Right kidney (tissue), 1 donor: Measurements from ENCODE around the gene LRMDA.
A peak's percentile ranks its signal among the peaks of the same experiment; 100 is the strongest.

Experiments used
- DNase-seq: peaks from one replicate; pipeline ENCODE4 v3.0.0-alpha.2; 2016

The LRMDA gene

GRCh38 chr10:76091926-76092325 is 660.5 kb downstream of the LRMDA start:
- peak; percentile 27 for DNase-seq

DNA sequence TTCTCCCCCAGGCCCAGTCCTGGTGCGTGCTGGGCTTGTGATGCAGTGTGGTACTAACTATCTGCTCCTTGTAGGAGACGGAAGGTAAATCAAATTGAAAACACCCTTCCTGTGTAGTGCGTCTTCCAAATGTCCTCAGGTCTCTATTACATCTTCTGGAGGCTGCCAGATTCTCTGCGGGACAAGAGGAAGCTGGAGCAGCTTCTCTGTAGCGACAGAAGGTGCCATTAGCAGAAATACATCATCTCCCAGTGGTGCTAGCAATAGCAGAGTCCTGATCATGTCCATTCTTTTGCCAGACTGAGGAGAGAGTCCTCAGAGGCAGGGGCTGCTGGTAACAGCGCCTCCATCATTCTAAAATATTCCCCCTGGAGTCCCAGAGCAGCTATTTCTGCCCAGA is 675.2 kb downstream of the LRMDA start:
- DNase-seq, result no peak

DNA sequence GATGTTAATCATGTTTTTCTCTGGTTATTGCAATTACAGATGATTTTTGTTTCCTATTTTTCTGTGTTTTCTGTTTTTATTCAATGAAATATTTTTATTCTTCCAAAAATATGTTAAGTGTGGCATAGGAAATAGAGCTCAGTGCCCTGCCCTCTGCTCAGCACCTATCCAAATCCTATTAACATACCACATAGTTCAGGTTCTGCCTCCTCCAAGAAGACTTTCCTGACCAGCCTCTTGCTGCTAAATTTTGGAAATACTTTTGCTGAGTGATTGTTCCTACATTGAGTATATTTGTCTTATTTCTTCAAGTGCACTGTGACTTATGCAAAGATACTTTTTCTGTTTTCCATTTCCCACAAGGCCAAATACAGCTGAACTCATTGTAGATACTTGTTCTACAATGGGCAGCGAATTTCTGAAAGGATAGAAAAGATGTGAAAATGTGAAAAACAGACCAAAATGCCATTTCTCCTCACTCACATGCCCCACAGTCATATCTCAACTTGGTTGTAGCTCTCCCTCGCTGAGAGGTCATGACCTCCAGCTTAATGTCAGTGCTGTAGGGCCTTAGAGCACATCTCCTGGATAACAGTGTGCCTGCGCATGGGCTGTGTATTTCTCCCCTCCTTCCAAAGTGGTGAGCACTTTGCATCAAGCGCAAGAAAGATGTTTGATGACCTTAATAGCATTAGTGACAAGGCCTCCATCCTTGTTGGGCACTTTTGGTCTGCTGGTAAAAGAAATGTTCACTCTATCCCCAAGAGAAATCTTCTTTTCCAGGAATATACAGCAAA is 677.3 kb downstream of the LRMDA start:
- DNase-seq, result no peak

DNA sequence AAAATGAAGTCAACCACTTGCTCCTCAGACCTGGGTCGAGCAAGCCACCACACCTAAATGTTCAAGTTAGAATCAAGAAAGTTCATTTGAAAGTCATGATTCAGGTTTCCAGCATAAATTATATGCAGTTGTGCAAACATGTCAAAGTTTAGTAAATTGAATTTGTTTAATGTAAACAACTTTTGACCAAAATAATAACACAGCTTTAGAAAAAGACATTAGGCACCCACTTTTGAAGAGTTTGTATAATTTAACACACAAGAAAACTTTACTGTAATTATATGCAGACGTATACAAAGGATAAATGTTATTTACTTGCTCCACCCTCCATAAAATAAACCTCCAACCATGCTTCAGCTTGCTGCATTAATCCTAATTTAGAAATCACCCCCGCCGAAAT is 680.0 kb downstream of the LRMDA start:
- DNase-seq, result no peak

GRCh38 chr10:76111986-76112825 is 680.8 kb downstream of the LRMDA start:
- peak; percentile 77 for DNase-seq

- DNase-seq, result no peak
Measured at GRCh38 chr10:76112826-76113150, 681.4 kb downstream of the LRMDA start.

GRCh38 chr10:76113952-76114351 is 682.5 kb downstream of the LRMDA start:
- no peak for DNase-seq

DNA sequence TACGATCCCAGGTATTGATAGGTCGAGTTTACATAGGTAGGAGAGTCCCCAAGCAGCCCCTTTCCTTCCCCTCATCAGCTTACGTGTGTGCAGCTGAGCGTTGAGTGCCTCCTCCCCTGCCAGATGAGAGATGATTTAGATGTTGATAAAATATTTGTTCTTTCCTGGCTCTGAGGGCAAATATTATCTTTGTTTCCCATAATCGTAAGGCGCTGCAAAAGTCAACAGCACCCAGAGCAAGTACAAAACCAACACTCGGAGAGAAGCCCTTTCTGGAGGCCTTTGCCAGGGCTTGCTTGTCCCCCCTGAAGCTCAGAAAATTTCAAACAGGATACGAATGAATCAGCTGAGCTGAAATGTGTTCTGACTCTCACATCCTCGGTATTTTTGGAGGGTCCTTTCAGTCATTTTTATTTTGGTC is 683.2 kb downstream of the LRMDA start:
- peak; percentile 39 for DNase-seq

GRCh38 chr10:76115131-76115470 is 683.7 kb downstream of the LRMDA start:
- DNase-seq, result peak; percentile 24

DNA sequence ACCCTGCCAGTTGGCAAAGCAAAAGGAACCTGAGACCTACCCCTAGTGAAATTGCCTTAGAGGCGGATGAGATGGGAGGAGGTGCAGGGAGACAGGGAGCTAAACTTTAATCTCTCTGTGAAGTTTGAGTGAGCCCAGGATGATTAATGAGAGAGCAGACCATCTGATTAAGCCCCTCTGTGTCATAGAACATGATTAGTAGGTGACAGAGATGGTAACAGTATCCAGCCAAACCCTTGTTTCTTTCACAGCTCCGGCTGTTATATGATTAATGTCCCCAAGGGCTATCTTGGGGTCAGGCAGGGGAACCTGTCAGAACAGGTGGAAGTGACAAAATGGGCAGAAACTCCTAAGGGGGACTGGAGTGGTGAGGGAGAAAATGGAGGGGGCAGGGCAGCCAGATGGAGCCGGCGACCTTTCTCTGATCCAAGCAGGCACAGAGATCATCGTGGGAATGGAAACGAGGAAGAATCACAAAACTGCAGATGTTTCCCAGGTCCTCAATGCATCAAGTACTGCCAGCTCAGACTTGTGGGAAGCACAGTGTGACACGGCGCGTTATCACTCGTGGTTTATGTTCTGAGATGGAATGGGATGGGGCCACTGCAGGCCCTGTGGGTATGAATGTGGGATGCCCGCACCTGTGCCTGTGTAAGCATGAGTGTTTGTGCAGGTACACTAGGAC is 684.2 kb downstream of the LRMDA start:
- DNase-seq, result peak; percentile 35

GRCh38 chr10:76116523-76116922 is 685.1 kb downstream of the LRMDA start:
- no peak for DNase-seq

DNA sequence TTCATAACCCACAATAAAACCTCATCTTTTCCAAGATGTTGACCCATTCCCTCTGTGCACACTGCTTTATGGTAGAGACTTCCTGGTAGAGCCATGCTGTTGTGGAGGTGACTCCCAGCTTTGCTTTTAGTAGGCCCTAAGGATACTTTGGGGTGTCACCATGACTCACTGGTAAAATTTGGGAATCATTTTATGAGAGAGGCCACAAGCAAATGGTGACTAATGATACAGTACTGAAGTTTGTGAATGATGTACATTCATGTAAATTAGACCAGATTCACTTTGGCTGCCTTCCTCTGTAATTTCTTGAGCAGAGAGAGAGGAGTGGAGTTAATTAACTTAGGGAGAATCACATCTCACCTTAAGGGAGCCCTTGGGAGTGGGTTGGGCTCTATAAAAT is 686.5 kb downstream of the LRMDA start:
- no peak for DNase-seq

GRCh38 chr10:76119036-76119435 is 687.6 kb downstream of the LRMDA start:
- no peak for DNase-seq

GRCh38 chr10:76119515-76119914 is 688.1 kb downstream of the LRMDA start:
- DNase-seq, result no peak

DNA sequence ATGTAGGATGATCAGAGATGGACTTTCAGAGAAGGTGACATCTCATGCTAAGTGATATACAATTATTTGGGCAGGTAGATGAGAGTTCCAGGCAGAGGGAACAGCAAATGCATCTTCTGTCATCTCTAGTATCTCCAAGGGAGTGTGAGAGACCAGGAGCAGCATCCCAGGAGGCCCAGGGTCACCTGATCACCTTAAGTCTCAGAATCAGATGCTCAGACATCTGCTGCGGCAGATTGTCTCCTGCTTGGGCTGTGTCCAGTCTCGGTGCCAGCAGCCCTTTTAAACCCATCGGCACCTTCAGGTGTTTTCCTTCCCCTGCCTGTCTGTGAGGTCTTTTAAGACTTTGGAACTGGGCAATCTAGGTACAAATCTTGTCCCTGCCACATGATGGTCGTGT is 690.6 kb downstream of the LRMDA start:
- DNase-seq, result no peak

DNA sequence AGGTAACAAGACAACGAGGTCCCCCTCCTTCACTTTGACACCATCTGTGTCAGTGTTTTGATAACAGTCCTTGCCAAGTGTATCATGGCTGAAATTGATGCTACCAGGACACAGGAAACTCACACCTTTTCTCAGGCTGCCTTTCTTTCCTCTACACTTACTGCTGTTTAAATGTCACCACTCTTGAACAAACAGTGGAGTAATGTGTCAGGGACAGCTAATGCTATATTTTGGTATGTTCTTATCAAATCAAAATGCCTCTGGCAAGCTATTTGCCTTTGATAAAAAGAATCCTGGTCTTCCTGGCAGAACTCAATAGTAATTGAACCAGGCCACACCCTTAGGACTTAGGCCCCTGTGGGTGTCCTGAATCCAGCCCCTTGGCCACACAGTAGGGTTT is 692.9 kb downstream of the LRMDA start:
- no peak for DNase-seq

GRCh38 chr10:76125900-76126299 is 694.5 kb downstream of the LRMDA start:
- no peak for DNase-seq

- DNase-seq, result no peak
Measured at GRCh38 chr10:76126607-76127527, 695.4 kb downstream of the LRMDA start.

DNA sequence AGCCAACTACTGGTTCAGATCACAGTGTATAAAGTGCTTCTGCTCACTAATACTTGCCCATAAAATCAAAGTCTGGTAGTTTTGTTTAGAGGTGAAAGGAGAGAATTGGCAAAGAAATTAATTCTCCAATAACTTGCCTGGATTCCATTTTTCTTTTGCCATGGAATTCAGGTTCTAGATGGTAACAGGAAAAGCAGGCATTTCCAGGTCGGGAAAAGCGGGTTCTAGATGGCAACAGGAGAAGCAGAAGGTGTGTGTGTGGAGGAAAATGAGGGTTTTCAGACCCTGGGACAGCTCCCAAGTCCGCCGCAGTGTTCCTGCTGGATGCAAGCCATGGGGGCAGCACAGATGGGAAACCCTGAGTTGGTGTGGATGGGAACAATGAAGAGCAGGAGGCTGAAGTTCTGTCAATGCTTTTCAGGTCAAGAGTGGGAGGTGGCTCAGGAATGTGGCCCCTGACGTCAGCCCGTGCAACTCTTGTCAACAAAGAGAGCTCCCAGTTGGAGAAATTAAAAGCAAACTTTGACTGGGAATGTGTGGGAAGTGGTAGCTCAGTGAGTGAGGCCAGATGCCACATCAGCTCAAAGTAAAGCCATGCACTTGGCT is 696.7 kb downstream of the LRMDA start:
- DNase-seq, result no peak

DNA sequence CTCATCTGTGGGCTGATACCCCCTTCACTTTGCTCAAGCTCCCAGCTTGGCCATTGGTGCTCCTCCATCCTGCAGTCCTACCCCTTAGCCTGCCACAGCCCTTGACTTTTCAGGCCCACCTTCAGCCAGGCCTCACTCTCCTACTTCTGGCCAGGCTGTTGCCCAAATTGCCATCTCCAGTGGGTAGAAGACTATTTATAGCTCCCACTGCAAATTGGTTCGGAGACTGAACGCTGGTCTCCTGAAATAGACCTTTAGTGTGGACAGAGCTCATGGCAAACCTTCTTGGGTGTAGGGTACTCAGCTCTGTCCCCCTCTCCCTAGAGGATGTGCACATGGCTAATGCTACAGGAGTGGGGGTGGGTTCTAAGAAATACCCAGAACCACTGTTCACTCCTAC is 697.8 kb downstream of the LRMDA start:
- no peak for DNase-seq

GRCh38 chr10:76130892-76131291 is 699.5 kb downstream of the LRMDA start:
- no peak for DNase-seq
